Measurements from ENCODE around the gene FTSJ1. TPM values are rescaled to one million over a fixed set of nuclear protein-coding genes. Genes with fewer than 3 reads are reported as not detected.

FTSJ1 gene
- total RNA-seq, 4 donors from 2014 or later = 29.8 to 46.4 (median 42.2) TPM

- TF ChIP-seq POLR2A (IDR thresholded peaks at IDR 0.05) = no peak
- TF ChIP-seq, protein P1, sequence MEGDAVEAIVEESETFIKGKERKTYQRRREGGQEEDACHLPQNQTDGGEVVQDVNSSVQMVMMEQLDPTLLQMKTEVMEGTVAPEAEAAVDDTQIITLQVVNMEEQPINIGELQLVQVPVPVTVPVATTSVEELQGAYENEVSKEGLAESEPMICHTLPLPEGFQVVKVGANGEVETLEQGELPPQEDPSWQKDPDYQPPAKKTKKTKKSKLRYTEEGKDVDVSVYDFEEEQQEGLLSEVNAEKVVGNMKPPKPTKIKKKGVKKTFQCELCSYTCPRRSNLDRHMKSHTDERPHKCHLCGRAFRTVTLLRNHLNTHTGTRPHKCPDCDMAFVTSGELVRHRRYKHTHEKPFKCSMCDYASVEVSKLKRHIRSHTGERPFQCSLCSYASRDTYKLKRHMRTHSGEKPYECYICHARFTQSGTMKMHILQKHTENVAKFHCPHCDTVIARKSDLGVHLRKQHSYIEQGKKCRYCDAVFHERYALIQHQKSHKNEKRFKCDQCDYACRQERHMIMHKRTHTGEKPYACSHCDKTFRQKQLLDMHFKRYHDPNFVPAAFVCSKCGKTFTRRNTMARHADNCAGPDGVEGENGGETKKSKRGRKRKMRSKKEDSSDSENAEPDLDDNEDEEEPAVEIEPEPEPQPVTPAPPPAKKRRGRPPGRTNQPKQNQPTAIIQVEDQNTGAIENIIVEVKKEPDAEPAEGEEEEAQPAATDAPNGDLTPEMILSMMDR (IDR thresholded peaks at IDR 0.05) = no peak
- H3K4me3 ChIP-seq (ENCODE audit: low read depth, poor library complexity, severe bottlenecking) = peak within 1 kb of the TSS; percentile 45
- DNase-seq (ENCODE audit: low spot score in 2 of 2) = peak; percentile 72 to 96
- WGBS, 2 donors = 1 to 41% methylated on average over 28 to 63 of the region's 65 CpGs
- intact Hi-C loops (cut with DNase I; ENCODE audit: low total_unique reads) = no loop called here
These were observed 32.6 kb downstream of the FTSJ1 start, which contains the start of gene PORCN for GRCh38 chrX:48508400-48509244. Gene PORCN, plus strand, starts transcription at chrX:48508992. Its CDS starts 829 bp downstream, at chrX:48509821.

DNA sequence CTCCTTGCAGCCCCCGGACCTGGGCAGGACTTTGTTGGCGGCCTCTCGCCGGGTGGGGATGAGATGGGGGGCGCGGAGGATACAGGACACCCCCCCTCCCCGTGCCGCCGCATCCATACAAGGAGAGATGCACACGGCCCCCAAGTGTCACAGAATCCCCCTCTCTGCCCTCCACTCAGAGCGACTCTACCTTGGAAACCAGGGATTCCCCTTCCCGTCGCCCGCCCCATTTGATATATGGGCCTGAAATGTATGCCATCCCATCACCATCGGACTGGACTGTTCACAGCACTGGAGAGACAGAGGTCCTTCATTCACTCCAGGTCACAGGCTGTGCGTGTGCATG, 33.2 kb downstream of the FTSJ1 start:
- TF ChIP-seq, protein P1 (IDR thresholded peaks at IDR 0.05) = no peak
- DNase-seq (ENCODE audit: low spot score in 2 of 2) = no peak
- WGBS, 2 donors = 0 to 41% methylated on average over 7 to 15 of the region's 16 CpGs
- intact Hi-C loops (cut with DNase I; ENCODE audit: low total_unique reads) = no loop called here
- H3K4me3 ChIP-seq (ENCODE audit: low read depth, poor library complexity, severe bottlenecking) = peak overlapping the region; percentile 45

DNA sequence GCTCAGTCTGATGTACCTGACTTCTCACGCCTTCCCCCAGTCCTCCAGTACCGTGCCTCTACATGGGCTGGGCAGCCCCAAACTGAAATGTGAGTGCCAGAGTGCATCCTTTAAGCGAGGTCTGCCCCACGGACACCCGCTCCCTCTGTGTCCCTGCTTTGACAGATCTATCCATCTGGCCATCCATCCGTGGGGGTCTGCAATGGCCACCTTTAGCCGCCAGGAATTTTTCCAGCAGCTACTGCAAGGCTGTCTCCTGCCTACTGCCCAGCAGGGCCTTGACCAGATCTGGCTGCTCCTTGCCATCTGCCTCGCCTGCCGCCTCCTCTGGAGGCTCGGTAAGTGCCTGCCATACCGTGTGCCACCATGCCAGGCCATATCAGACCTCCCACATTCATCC, 33.6 kb downstream of the FTSJ1 start:
- intact Hi-C loops (cut with DNase I; ENCODE audit: low total_unique reads) = no loop called here
- no peak for DNase-seq (ENCODE audit: low spot score in 2 of 2)
- 42 to 66% methylated on average over 10 to 11 of the region's 11 CpGs for WGBS, 2 donors
- no peak overlapping the region for H3K4me3 ChIP-seq (ENCODE audit: low read depth, poor library complexity, severe bottlenecking)
- TF ChIP-seq, protein P1 (IDR thresholded peaks at IDR 0.05) = no peak
- no peak for TF ChIP-seq POLR2A (IDR thresholded peaks at IDR 0.05)

GRCh38 chrX:48511560-48511959, 35.6 kb downstream of the FTSJ1 start:
- TF ChIP-seq POLR2A (IDR thresholded peaks at IDR 0.05) = no peak
- WGBS, 2 donors = 64 to 90% methylated on average over 2 to 4 of the region's 4 CpGs
- no peak overlapping the region for H3K4me3 ChIP-seq (ENCODE audit: low read depth, poor library complexity, severe bottlenecking)
- DNase-seq (ENCODE audit: low spot score in 2 of 2) = no peak
- intact Hi-C loops (cut with DNase I; ENCODE audit: low total_unique reads) = no loop called here

GRCh38 chrX:48512371-48512935, 36.5 kb downstream of the FTSJ1 start:
- H3K4me3 ChIP-seq (ENCODE audit: low read depth, poor library complexity, severe bottlenecking) = no peak overlapping the region
- intact Hi-C loops (cut with DNase I; ENCODE audit: low total_unique reads) = no loop called here
- TF ChIP-seq, protein P1 (IDR thresholded peaks at IDR 0.05) = no peak
- no peak for TF ChIP-seq POLR2A (IDR thresholded peaks at IDR 0.05)
- DNase-seq (ENCODE audit: low spot score in 2 of 2) = no peak
- WGBS, 2 donors = 89 to 96% methylated on average over 13 to 20 of the region's 20 CpGs

DNA sequence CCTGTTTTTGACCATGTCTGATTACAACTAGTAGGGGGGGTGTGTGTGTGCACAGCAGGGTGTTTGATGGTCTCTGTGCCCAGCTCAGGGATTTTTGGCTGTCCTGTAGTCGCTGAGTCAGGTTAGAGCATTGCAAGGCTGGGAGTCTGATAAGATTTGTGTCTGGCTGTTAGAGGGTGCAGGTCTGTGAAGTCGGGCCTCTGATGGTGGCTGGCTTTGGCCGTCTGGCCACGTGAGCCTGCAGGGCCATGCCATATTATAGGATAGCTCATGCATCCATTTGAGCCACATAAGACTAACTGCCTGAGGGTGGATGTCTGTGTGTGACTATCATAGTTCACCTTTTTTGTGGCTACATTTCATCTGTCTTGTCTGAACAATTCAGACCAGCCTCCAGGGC, 37.7 kb downstream of the FTSJ1 start:
- WGBS, 2 donors = 88 to 91% methylated on average over 4 of the region's 4 CpGs
- no peak for DNase-seq (ENCODE audit: low spot score in 2 of 2)

More for the DNA sequence above, 37.7 kb downstream of the FTSJ1 start:
- TF ChIP-seq, protein P1 (IDR thresholded peaks at IDR 0.05) = no peak
- no peak overlapping the region for H3K4me3 ChIP-seq (ENCODE audit: low read depth, poor library complexity, severe bottlenecking)
- intact Hi-C loops (cut with DNase I; ENCODE audit: low total_unique reads) = no loop called here
